ENCODE data around the gene ESRRG.

GRCh38 chr1:216627252-216627651, 96.0 kb downstream of the ESRRG start:
- no peak for TF ChIP-seq RXRA (IDR thresholded peaks at IDR 0.05)
- no peak for TF ChIP-seq CTCF (IDR thresholded peaks at IDR 0.05; ENCODE audit: low read depth, low read length, missing input control)
- TF ChIP-seq, protein P1, sequence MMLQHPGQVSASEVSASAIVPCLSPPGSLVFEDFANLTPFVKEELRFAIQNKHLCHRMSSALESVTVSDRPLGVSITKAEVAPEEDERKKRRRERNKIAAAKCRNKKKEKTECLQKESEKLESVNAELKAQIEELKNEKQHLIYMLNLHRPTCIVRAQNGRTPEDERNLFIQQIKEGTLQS (IDR thresholded peaks at IDR 0.05): no peak
- TF ChIP-seq YY1 (IDR thresholded peaks at IDR 0.05): no peak
- TF ChIP-seq, protein P2, sequence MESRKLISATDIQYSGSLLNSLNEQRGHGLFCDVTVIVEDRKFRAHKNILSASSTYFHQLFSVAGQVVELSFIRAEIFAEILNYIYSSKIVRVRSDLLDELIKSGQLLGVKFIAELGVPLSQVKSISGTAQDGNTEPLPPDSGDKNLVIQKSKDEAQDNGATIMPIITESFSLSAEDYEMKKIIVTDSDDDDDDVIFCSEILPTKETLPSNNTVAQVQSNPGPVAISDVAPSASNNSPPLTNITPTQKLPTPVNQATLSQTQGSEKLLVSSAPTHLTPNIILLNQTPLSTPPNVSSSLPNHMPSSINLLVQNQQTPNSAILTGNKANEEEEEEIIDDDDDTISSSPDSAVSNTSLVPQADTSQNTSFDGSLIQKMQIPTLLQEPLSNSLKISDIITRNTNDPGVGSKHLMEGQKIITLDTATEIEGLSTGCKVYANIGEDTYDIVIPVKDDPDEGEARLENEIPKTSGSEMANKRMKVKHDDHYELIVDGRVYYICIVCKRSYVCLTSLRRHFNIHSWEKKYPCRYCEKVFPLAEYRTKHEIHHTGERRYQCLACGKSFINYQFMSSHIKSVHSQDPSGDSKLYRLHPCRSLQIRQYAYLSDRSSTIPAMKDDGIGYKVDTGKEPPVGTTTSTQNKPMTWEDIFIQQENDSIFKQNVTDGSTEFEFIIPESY (IDR thresholded peaks at IDR 0.05): no peak
- no peak for TF ChIP-seq HNF4G (IDR thresholded peaks at IDR 0.05)
- TF ChIP-seq FOXA1 (IDR thresholded peaks at IDR 0.05): no peak
- TF ChIP-seq TAF1 (conservative IDR thresholded peaks at IDR 0.05): no peak
- no peak for TF ChIP-seq JUND (IDR thresholded peaks at IDR 0.05)
- TF ChIP-seq GABPA (IDR thresholded peaks at IDR 0.05 in 1 of 2, conservative IDR thresholded peaks at IDR 0.05 in 1 of 2): no peak
- TF ChIP-seq SP1 (IDR thresholded peaks at IDR 0.05): no peak
- no peak for TF ChIP-seq HNF4A (conservative IDR thresholded peaks at IDR 0.05)
